GM12873 (cell line): ENCODE measurements around the gene TRAPPC10.

Experiments used
- TF ChIP-seq, protein P1 (sequence below): IDR thresholded peaks from 2 replicates; pipeline ENCODE4 v1.5.1; 2012; ENCODE audit warnings: low read depth, mild to moderate bottlenecking, moderate library complexity, low read length, control low read depth; ENCODE audit not compliant: insufficient read depth; ENCODE audit errors: missing control alignments

The TRAPPC10 gene

GRCh38 chr21:44062380-44062779 lies 50.3 kb downstream of the TRAPPC10 start:
- TF ChIP-seq, protein P1, sequence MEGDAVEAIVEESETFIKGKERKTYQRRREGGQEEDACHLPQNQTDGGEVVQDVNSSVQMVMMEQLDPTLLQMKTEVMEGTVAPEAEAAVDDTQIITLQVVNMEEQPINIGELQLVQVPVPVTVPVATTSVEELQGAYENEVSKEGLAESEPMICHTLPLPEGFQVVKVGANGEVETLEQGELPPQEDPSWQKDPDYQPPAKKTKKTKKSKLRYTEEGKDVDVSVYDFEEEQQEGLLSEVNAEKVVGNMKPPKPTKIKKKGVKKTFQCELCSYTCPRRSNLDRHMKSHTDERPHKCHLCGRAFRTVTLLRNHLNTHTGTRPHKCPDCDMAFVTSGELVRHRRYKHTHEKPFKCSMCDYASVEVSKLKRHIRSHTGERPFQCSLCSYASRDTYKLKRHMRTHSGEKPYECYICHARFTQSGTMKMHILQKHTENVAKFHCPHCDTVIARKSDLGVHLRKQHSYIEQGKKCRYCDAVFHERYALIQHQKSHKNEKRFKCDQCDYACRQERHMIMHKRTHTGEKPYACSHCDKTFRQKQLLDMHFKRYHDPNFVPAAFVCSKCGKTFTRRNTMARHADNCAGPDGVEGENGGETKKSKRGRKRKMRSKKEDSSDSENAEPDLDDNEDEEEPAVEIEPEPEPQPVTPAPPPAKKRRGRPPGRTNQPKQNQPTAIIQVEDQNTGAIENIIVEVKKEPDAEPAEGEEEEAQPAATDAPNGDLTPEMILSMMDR = no peak

GRCh38 chr21:44063151-44063912 lies 51.2 kb downstream of the TRAPPC10 start:
- TF ChIP-seq, protein P1 = no peak

- TF ChIP-seq, protein P1 = no peak
Observed at GRCh38 chr21:44064852-44065403, 52.8 kb downstream of the TRAPPC10 start.

- TF ChIP-seq, protein P1 = no peak
Observed at GRCh38 chr21:44065428-44065827, 53.3 kb downstream of the TRAPPC10 start.

DNA sequence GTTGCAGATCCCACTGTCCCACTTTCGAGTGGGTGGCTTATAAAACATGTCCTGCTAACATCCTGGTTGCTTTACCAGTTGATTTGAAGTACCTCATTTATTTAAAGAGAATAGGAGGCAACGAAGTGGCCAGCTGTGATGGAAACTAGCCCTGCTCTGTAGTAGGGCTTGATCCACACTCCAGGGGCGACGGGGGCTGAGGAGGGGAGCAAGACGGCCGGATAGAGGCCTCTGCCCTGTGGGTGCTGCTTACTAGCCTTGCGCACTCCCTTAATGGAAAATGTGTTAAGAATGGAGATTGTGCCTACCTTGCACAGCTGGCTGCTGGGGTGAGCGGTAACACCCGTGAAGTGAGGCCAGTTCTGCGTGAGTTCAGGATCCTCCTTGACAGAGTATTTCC lies 54.0 kb downstream of the TRAPPC10 start:
- TF ChIP-seq, protein P1 = no peak

DNA sequence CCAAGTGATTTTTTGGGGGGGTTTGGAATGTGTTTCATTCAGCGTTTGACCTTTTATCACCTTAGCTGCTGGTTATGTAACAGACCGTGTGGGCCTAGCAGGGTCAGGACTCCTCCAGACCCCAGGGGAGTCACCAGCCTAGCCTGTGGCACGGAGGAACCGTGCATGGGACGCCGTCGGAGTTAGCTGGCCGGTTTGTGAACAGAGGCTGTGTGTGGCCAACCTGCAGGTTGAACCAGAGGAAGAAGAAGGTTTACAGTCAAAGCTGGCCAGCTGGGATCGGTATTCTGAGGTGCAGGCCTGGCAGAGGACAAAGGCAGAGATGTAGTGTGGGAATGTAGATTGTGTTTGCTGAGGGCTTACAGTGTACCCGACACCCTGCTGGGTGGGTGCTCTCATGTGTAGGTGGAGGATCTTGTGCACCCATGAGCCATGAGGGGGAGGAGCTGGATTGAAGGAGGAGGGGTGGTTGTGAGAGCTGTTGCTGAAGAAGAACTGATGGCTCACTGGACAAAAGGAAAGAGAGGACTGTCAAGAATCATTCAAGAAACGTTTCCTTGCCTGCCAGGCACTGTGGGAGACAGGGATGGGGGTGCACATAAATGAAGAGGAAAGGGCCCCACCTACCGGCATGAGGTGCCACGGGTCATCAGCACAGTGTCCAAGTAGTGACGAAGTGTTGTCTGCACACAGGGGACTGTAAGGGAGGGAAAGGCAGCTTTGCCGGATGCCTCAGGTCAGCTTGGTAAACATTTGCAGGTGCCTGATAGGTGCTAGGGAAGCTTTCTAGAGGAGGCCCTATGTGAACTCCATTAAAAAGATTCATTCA lies 55.1 kb downstream of the TRAPPC10 start:
- TF ChIP-seq, protein P1 = no peak

- TF ChIP-seq, protein P1 = no peak
Observed at GRCh38 chr21:44070391-44070790, 58.3 kb downstream of the TRAPPC10 start.
